ENCODE measurements around the gene TLL1.

The TLL1 gene

GRCh38 chr4:166043801-166044200, 170.8 kb downstream of the TLL1 start:
- no peak for DNase-seq (ENCODE audit: low read depth)
- TF ChIP-seq POLR2A (IDR thresholded peaks at IDR 0.05; ENCODE audit: extremely low read depth, insufficient read length) (no peak), CTCF (IDR thresholded peaks at IDR 0.05; ENCODE audit: low read depth, low read length) (no peak), MAX (IDR thresholded peaks at IDR 0.05; ENCODE audit: low read depth, low read length) (no peak)

GRCh38 chr4:166044871-166045270, 171.8 kb downstream of the TLL1 start:
- DNase-seq (ENCODE audit: low read depth): no peak
- no peak overlapping the region for H3K4me3 ChIP-seq (ENCODE audit: low read depth, low read length)
- TF ChIP-seq POLR2A (IDR thresholded peaks at IDR 0.05; ENCODE audit: extremely low read depth, insufficient read length): no peak
- no peak for TF ChIP-seq MYC (IDR thresholded peaks at IDR 0.05; ENCODE audit: low read depth, low read length)
- no peak for TF ChIP-seq CTCF (IDR thresholded peaks at IDR 0.05; ENCODE audit: low read depth, low read length)
- TF ChIP-seq MAX (IDR thresholded peaks at IDR 0.05; ENCODE audit: low read depth, low read length): no peak

More at GRCh38 chr4:166043801-166044200, 170.8 kb downstream of the TLL1 start:
- no peak overlapping the region for H3K4me3 ChIP-seq (ENCODE audit: low read depth, low read length)

GRCh38 chr4:166045457-166045856, 172.4 kb downstream of the TLL1 start:
- TF ChIP-seq MAX (IDR thresholded peaks at IDR 0.05; ENCODE audit: low read depth, low read length) (no peak), POLR2A (IDR thresholded peaks at IDR 0.05; ENCODE audit: extremely low read depth, insufficient read length) (no peak), MYC (IDR thresholded peaks at IDR 0.05; ENCODE audit: low read depth, low read length) (no peak), CTCF (IDR thresholded peaks at IDR 0.05; ENCODE audit: low read depth, low read length) (no peak)
- no peak overlapping the region for H3K4me3 ChIP-seq (ENCODE audit: low read depth, low read length)
- no peak for DNase-seq (ENCODE audit: low read depth)

GRCh38 chr4:166049036-166049435, 176.0 kb downstream of the TLL1 start:
- TF ChIP-seq MAX (IDR thresholded peaks at IDR 0.05; ENCODE audit: low read depth, low read length): no peak
- TF ChIP-seq CTCF (IDR thresholded peaks at IDR 0.05; ENCODE audit: low read depth, low read length): no peak
- TF ChIP-seq POLR2A (IDR thresholded peaks at IDR 0.05; ENCODE audit: extremely low read depth, insufficient read length): no peak
- TF ChIP-seq MYC (IDR thresholded peaks at IDR 0.05; ENCODE audit: low read depth, low read length): no peak
- no peak for DNase-seq (ENCODE audit: low read depth)
- H3K4me3 ChIP-seq (ENCODE audit: low read depth, low read length): no peak overlapping the region

- no peak for DNase-seq (ENCODE audit: low read depth)
- no peak overlapping the region for H3K4me3 ChIP-seq (ENCODE audit: low read depth, low read length)
- TF ChIP-seq POLR2A (IDR thresholded peaks at IDR 0.05; ENCODE audit: extremely low read depth, insufficient read length): no peak
- TF ChIP-seq MAX (IDR thresholded peaks at IDR 0.05; ENCODE audit: low read depth, low read length): no peak
- TF ChIP-seq MYC (IDR thresholded peaks at IDR 0.05; ENCODE audit: low read depth, low read length): no peak
- no peak for TF ChIP-seq CTCF (IDR thresholded peaks at IDR 0.05; ENCODE audit: low read depth, low read length)
These were observed 191.7 kb downstream of the TLL1 start for GRCh38 chr4:166064721-166065120.

- TF ChIP-seq MYC (IDR thresholded peaks at IDR 0.05; ENCODE audit: low read depth, low read length) (no peak), POLR2A (IDR thresholded peaks at IDR 0.05; ENCODE audit: extremely low read depth, insufficient read length) (no peak), CTCF (IDR thresholded peaks at IDR 0.05; ENCODE audit: low read depth, low read length) (no peak), MAX (IDR thresholded peaks at IDR 0.05; ENCODE audit: low read depth, low read length) (no peak)
- H3K4me3 ChIP-seq (ENCODE audit: low read depth, low read length): no peak overlapping the region
- no peak for DNase-seq (ENCODE audit: low read depth)
These were observed 192.3 kb downstream of the TLL1 start for GRCh38 chr4:166065324-166065723.
